GM23338 (cell line): ENCODE results near the gene THSD4.

ENCODE experiments used
- EZH2phosphoT487 ChIP-seq: fragments of 200-600 bp; sonication (generic); IDR thresholded peaks from one replicate; pipeline ENCODE4 v1.8.1; 2018; ENCODE audit warnings: antibody characterized with exemption; ENCODE audit not compliant: unreplicated experiment
- POLR2AphosphoS5 ChIP-seq: IDR thresholded peaks from 2 replicates; pipeline ENCODE4 v1.6.1; 2016; ENCODE audit warnings: antibody characterized with exemption, low read depth

DNA sequence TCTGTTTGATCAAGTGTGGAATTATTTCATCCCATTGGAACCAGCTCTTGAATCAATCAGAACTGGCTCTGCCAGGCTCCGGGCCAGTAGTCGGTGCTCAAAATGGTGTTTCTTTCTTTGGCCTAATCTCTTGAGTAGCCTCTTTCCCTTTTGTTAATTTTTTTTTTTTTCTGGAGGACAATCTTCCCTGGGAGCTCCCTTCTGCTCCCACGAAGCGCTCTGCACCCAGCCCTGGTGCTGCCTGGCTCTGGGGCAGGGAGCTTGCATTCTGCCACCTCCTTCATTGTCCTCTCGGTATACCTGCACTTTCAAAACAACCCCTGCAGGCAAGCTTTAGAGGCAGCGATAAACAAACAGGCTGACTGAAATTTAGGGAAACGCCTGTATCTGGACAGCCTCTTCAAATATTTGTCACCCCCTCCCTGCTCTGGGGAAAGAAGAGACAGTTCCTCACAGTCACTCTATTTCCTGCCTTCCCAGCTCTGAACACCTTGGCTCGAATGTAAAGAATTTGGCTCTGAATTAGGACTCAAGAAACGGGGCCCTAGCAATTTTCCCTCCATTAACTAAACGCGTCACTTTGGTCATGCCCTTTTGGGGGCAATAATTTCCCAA lies 1.1 kb upstream of the THSD4 start:
- TF ChIP-seq POLR2AphosphoS5 (no peak), EZH2phosphoT487 (no peak)
